HCT116 (cell line): ENCODE measurements around the gene AACS. TPM values are rescaled to one million over a fixed set of nuclear protein-coding genes. Genes with fewer than 3 reads are reported as not detected.

Source experiments
- ATAC-seq: fragments of 200-7000 bp; cut with Tn5 transposase; 2 replicates; pipeline ENCODE4 v1.9.1; 2020; ENCODE audit warnings: mild to moderate bottlenecking, moderate library complexity
- BruUV-seq: library from RNA; stranded (reverse); fragments of 400-500 nt; replicated peaks from 2 replicates; lab custom pipeline; 2021; lab: Mats Ljungman, UMichigan
- CTCF ChIA-PET: fragments of 300-600 bp; sonication (Branson Sonifier 250); formaldehyde crosslinking; loops from one replicate; lab custom pipeline; 2021; ENCODE audit warnings: antibody characterized with exemption; lab: Charles Lee
- POLR2A ChIA-PET: fragments of 300-600, 350-600 bp; sonication (Branson Sonifier 250); formaldehyde crosslinking; loops from one replicate; lab custom pipeline; 2021; ENCODE audit warnings: antibody characterized with exemption; lab: Charles Lee
- RAD21 ChIA-PET, 2 experiments: fragments of 300-600 bp; sonication (Branson Sonifier 250); formaldehyde crosslinking; loops; one replicate each; lab custom pipeline; 2023; ENCODE audit warnings: low total read pairs in 2 of 2; ENCODE audit not compliant: uncharacterized antibody in 2 of 2, unreplicated experiment in 2 of 2, low non-redundant PET in 1 of 2; lab: Charles Lee
- DNase-seq: peaks from one replicate; pipeline ENCODE4 v3.0.0-alpha.2; 2010; ENCODE audit warnings: low read depth, low spot score
- H2AFZ ChIP-seq: fragments of 200-600 bp; shearing (Covaris generic), sonication (generic); 2 replicates; pipeline ENCODE4 v1.6.1; 2017; ENCODE audit warnings: low read depth, mixed run types, mixed read lengths, antibody characterized with exemption, low read length; ENCODE audit not compliant: poor library complexity, severe bottlenecking
- H3K27ac ChIP-seq: 2 replicates; pipeline ENCODE4 v1.5.1; 2012; ENCODE audit warnings: low read depth, low read length
- H3K27me3 ChIP-seq: fragments of 200-600 bp; sonication (generic); 2 replicates; pipeline ENCODE4 v1.6.1; 2016; ENCODE audit warnings: mixed run types, low read length, mixed read lengths; ENCODE audit not compliant: insufficient read depth
- H3K36me3 ChIP-seq, 2 experiments: fragments of 200-500 bp in 1 of 2; fragments of 200-600 bp in 1 of 2; sonication (Bioruptor generic) in 1 of 2; sonication (generic) in 1 of 2; 2 replicates each; pipeline versions ENCODE4 v1.5.1 to v1.6.1; 2014 to 2016; ENCODE audit warnings: low read length in 2 of 2, inconsistent platforms in 1 of 2, mixed read lengths in 1 of 2, mixed run types in 1 of 2; ENCODE audit not compliant: insufficient read depth in 2 of 2, control insufficient read depth in 1 of 2
- H3K4me1 ChIP-seq, 2 experiments: fragments of 200-600 bp in 1 of 2; sonication (generic) in 1 of 2; 2 replicates each; pipeline versions ENCODE4 v1.5.1 to v1.6.1; 2012 to 2017; ENCODE audit warnings: low read length in 2 of 2, inconsistent platforms in 1 of 2, mild to moderate bottlenecking in 1 of 2, mixed read lengths in 1 of 2, mixed run types in 1 of 2, moderate library complexity in 1 of 2; ENCODE audit not compliant: insufficient read depth in 2 of 2, control insufficient read depth in 1 of 2
- H3K4me2 ChIP-seq: fragments of 200-600 bp; sonication (generic); 2 replicates; pipeline ENCODE4 v1.6.1; 2017; ENCODE audit warnings: mixed run types, low read length, mixed read lengths
- H3K4me3 ChIP-seq, 2 experiments: fragments of 200-600 bp in 1 of 2; sonication (generic) in 1 of 2; replicated peaks in 1 of 2; 2 replicates each; pipeline ENCODE4 v1.5.1; 2011 to 2016; ENCODE audit warnings: low read length in 2 of 2, control low read depth in 1 of 2, low read depth in 1 of 2, mild to moderate bottlenecking in 1 of 2, mixed read lengths in 1 of 2, mixed run types in 1 of 2
- H3K79me2 ChIP-seq: fragments of 200-600 bp; sonication (generic); 2 replicates; pipeline ENCODE4 v1.6.1; 2017; ENCODE audit warnings: mild to moderate bottlenecking, mixed run types, low read length, moderate library complexity, mixed read lengths; ENCODE audit not compliant: insufficient read depth
- H3K9ac ChIP-seq: fragments of 200-600 bp; sonication (generic); 2 replicates; pipeline ENCODE4 v1.6.1; 2016; ENCODE audit warnings: low read length, mixed read lengths
- H3K9me2 ChIP-seq: fragments of 200-600 bp; sonication (generic), shearing (Covaris generic); 2 replicates; pipeline ENCODE4 v1.6.1; 2017; ENCODE audit warnings: mixed run types, mild to moderate bottlenecking, moderate library complexity; ENCODE audit not compliant: insufficient read depth
- H3K9me3 ChIP-seq, 2 experiments: fragments of 200-500 bp in 1 of 2; fragments of 200-600 bp in 1 of 2; sonication (Bioruptor generic) in 1 of 2; sonication (generic) in 1 of 2; 2 replicates each; pipeline ENCODE4 v1.6.1; 2014 to 2017; ENCODE audit warnings: low read length in 2 of 2, mixed read lengths in 2 of 2, inconsistent platforms in 1 of 2, low read depth in 1 of 2, mild to moderate bottlenecking in 1 of 2, mixed run types in 1 of 2, moderate library complexity in 1 of 2; ENCODE audit not compliant: control insufficient read depth in 1 of 2, insufficient read depth in 1 of 2
- H4K20me1 ChIP-seq: fragments of 200-600 bp; sonication (generic), shearing (Covaris generic); 2 replicates; pipeline ENCODE4 v1.6.1; 2017; ENCODE audit warnings: mixed run types, mild to moderate bottlenecking, moderate library complexity; ENCODE audit not compliant: insufficient read depth
- CBX3 ChIP-seq: IDR thresholded peaks from 2 replicates; pipeline ENCODE4 v1.6.1; 2012; ENCODE audit warnings: low read depth
- CEBPB ChIP-seq: IDR thresholded peaks from 2 replicates; pipeline ENCODE4 v1.6.1; 2012; ENCODE audit warnings: low read depth
- EGR1 ChIP-seq: IDR thresholded peaks from 2 replicates; pipeline ENCODE4 v1.6.1; 2012; ENCODE audit warnings: low read depth
- EZH2 ChIP-seq: fragments of 200-600 bp; sonication (generic); IDR thresholded peaks from 2 replicates; pipeline ENCODE4 v1.6.1; 2017; ENCODE audit warnings: antibody characterized with exemption, mixed run types
- RAD21 ChIP-seq: IDR thresholded peaks from 2 replicates; pipeline ENCODE4 v1.6.1; 2012; ENCODE audit warnings: low read depth, mild to moderate bottlenecking
- SIN3A ChIP-seq: IDR thresholded peaks from 2 replicates; pipeline ENCODE4 v1.6.1; 2012; ENCODE audit warnings: low read depth
- SP1 ChIP-seq: IDR thresholded peaks from 2 replicates; pipeline ENCODE4 v1.6.1; 2012; ENCODE audit warnings: low read depth
- SRF ChIP-seq: IDR thresholded peaks from 2 replicates; pipeline ENCODE4 v1.6.1; 2012; ENCODE audit warnings: low read depth
- TCF7L2 ChIP-seq: IDR thresholded peaks from 2 replicates; pipeline ENCODE4 v1.7.0; 2011; ENCODE audit warnings: borderline replicate concordance, inconsistent platforms; ENCODE audit not compliant: insufficient read depth, insufficient read length; ENCODE audit errors: extremely low read depth
- YY1 ChIP-seq: IDR thresholded peaks from 2 replicates; pipeline ENCODE4 v1.6.1; 2011; ENCODE audit warnings: low read length, low read depth, moderate library complexity, mild to moderate bottlenecking; ENCODE audit not compliant: insufficient replicate concordance; ENCODE audit errors: extremely low read depth
- ZNF274 ChIP-seq: fragments of 200-500 bp; sonication (Bioruptor generic); IDR thresholded peaks from 2 replicates; pipeline ENCODE4 v1.6.1; 2014; ENCODE audit warnings: mild to moderate bottlenecking, low read depth, low read length, inconsistent platforms
- intact Hi-C: fragments of 100-400 bp; cut with micrococcal nuclease; formaldehyde crosslinking; loops from 2 replicates; pipeline ENCODE4 v1.10.0; 2022
- total RNA-seq: library from RNA; stranded (reverse); gene quantifications from one replicate; pipeline ENCODE4 v1.2.1, GENCODE V29; 2021; ENCODE audit not compliant: unreplicated experiment
- TF ChIP-seq, protein P1 (sequence below): IDR thresholded peaks from 2 replicates; pipeline ENCODE4 v1.6.1; 2012
- TF ChIP-seq, protein P2 (sequence below): IDR thresholded peaks from 2 replicates; pipeline ENCODE4 v1.6.1; 2012; ENCODE audit warnings: low read depth
- TF ChIP-seq, protein P3 (sequence below): IDR thresholded peaks from 2 replicates; pipeline ENCODE4 v1.6.1; 2012
- TF ChIP-seq, protein P4 (sequence below), 3 experiments: fragments of 200-600 bp in 1 of 3; sonication (generic) in 1 of 3; IDR thresholded peaks in 2 of 3; conservative IDR thresholded peaks in 1 of 3; 2 replicates each; pipeline ENCODE4 v1.5.1; 2012 to 2017; ENCODE audit warnings: low read depth in 2 of 3, low read length in 2 of 3, antibody characterized with exemption in 1 of 3, borderline replicate concordance in 1 of 3, control low read depth in 1 of 3, mild to moderate bottlenecking in 1 of 3, mixed read lengths in 1 of 3, mixed run types in 1 of 3, moderate library complexity in 1 of 3; ENCODE audit not compliant: insufficient read depth in 1 of 3

The AACS gene
- total RNA-seq, 1 experiment from 2014 or later, result 16.0 TPM

DNA sequence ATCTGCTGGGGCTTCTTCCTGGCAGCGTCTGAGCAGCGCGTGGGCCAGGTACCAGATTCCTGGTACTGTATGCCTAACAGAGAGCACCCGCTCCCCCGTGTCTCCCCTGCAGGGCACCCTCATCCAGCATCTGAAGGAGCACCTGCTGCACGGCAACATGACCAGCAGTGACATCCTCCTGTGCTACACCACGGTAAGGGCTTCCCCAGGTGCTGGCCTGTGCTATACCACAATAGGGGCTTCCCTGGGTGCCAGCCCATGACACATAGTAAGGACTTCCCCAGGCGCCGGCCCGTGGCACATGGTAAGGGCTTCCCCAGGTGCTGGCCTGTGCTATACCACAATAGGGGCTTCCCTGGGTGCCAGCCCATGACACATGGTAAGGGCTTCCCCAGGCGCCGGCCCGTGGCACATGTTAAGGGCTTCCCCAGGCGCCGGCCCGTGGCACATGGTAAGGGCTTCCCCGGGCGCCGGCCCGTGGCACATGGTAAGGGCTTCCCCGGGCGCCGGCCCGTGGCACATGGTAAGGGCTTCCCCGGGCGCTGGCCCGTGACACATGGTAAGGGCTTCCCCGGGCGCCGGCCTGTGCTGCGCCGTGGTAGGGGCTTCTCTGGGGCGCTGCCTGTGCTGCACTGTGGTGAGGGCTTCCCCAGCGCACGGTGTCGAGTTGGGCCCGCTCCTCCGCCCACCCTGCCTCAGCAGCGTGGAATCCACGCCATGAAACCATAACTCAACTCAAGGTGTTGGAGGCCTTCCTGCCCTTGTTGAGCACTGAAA lies 49.3 kb downstream of the AACS start:
- RAD21 ChIA-PET, result interaction anchor here in 1 of 2 experiments (0.7 kb wide), 1 partner anchor 50 kb away, joined by 3 read pairs; no protein-coding TSS in a partner anchor
- intact Hi-C loops, result no loop called here

More for the DNA sequence above, 49.3 kb downstream of the AACS start:
- no peak overlapping the region for H3K27ac ChIP-seq
- no TSS peak for BruUV-seq
- no peaks in the 10 kb centered on the region for H3K9me3 ChIP-seq
- H4K20me1 ChIP-seq, result no peaks in the 10 kb centered on the region
- no peaks in the 10 kb centered on the region for H3K27me3 ChIP-seq
- no peaks in the 10 kb centered on the region for H3K9me2 ChIP-seq
- no peaks in the 10 kb centered on the region for H3K4me1 ChIP-seq
- ChIA-PET CTCF (no interaction called here), POLR2A (no interaction called here)
- H3K4me2 ChIP-seq, result no peak overlapping the region
- TF ChIP-seq CEBPB (no peak), SP1 (no peak), SIN3A (no peak), TCF7L2 (no peak), ZNF274 (no peak), EGR1 (no peak), SRF (no peak), CBX3 (no peak), YY1 (no peak), EZH2 (no peak), RAD21 (no peak)
- TF ChIP-seq, protein P1, sequence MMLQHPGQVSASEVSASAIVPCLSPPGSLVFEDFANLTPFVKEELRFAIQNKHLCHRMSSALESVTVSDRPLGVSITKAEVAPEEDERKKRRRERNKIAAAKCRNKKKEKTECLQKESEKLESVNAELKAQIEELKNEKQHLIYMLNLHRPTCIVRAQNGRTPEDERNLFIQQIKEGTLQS, result no peak
- TF ChIP-seq, protein P2, sequence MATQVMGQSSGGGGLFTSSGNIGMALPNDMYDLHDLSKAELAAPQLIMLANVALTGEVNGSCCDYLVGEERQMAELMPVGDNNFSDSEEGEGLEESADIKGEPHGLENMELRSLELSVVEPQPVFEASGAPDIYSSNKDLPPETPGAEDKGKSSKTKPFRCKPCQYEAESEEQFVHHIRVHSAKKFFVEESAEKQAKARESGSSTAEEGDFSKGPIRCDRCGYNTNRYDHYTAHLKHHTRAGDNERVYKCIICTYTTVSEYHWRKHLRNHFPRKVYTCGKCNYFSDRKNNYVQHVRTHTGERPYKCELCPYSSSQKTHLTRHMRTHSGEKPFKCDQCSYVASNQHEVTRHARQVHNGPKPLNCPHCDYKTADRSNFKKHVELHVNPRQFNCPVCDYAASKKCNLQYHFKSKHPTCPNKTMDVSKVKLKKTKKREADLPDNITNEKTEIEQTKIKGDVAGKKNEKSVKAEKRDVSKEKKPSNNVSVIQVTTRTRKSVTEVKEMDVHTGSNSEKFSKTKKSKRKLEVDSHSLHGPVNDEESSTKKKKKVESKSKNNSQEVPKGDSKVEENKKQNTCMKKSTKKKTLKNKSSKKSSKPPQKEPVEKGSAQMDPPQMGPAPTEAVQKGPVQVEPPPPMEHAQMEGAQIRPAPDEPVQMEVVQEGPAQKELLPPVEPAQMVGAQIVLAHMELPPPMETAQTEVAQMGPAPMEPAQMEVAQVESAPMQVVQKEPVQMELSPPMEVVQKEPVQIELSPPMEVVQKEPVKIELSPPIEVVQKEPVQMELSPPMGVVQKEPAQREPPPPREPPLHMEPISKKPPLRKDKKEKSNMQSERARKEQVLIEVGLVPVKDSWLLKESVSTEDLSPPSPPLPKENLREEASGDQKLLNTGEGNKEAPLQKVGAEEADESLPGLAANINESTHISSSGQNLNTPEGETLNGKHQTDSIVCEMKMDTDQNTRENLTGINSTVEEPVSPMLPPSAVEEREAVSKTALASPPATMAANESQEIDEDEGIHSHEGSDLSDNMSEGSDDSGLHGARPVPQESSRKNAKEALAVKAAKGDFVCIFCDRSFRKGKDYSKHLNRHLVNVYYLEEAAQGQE, result no peak
- TF ChIP-seq, protein P3, sequence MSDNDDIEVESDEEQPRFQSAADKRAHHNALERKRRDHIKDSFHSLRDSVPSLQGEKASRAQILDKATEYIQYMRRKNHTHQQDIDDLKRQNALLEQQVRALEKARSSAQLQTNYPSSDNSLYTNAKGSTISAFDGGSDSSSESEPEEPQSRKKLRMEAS, result no peak
- TF ChIP-seq, protein P4, sequence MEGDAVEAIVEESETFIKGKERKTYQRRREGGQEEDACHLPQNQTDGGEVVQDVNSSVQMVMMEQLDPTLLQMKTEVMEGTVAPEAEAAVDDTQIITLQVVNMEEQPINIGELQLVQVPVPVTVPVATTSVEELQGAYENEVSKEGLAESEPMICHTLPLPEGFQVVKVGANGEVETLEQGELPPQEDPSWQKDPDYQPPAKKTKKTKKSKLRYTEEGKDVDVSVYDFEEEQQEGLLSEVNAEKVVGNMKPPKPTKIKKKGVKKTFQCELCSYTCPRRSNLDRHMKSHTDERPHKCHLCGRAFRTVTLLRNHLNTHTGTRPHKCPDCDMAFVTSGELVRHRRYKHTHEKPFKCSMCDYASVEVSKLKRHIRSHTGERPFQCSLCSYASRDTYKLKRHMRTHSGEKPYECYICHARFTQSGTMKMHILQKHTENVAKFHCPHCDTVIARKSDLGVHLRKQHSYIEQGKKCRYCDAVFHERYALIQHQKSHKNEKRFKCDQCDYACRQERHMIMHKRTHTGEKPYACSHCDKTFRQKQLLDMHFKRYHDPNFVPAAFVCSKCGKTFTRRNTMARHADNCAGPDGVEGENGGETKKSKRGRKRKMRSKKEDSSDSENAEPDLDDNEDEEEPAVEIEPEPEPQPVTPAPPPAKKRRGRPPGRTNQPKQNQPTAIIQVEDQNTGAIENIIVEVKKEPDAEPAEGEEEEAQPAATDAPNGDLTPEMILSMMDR (IDR thresholded peaks at IDR 0.05 in 2 of 3, conservative IDR thresholded peaks at IDR 0.05 in 1 of 3; ENCODE audit: borderline replicate concordance in 1 of 3, insufficient read depth in 1 of 3, low read depth in 2 of 3, low read length in 2 of 3), result no peak
- no peak overlapping the region for H3K9ac ChIP-seq
- H3K4me3 ChIP-seq, result no peak overlapping the region
- H3K36me3 ChIP-seq, result peaks cover 4 to 5% of the 10 kb centered on the region in 2 experiments; a peak in 2 of 4 replicates
- ATAC-seq, result no peak
- H3K79me2 ChIP-seq, result no peaks in the 10 kb centered on the region
- no peak for DNase-seq
- H2AFZ ChIP-seq, result no peak overlapping the region
